ENCODE data around the gene BLM.
"Not testable (repeated sequence)": the region's sequence is repeated elsewhere in the genome, so short reads cannot be mapped to it uniquely, and the experiment has no call there.

DNA sequence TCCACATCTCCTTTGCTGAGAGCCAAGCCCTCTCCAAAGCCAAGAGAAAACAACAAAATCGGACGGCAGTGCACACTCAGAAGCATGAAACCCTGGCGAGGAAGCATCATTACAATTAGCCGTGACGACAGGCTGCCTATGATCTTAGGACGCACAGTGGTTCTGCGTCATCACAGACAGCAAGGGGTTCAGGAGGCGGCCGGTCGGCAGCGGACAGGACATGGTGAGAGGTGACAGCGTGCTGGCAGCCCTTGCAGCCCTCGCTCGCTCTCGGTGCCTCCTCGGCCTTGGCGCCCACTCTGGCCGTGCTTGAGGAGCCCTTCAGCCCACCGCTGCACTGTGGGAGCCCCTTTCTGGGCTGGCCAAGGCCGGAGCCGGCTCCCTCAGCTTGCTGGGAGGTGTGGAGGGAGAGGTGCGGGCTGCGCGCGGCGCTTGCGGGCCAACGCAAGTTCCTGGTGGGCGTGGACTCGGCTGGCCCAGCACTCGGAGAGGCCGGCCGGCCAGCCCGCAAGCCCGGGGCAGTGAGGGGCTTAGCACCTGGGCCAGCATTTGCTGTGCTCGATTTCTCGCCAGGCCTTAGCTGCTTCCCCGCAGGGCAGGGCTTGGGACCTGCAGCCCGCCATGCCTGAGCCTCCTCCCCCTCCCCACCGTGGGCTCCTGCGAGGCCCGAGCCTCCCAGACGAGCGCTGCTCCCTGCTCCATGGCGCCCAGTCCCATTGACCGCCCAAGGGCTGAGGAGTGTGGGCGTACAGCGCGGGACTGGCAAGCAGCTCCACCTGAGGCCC, 108.2 kb downstream of the BLM start:
- TF ChIP-seq, protein P1, sequence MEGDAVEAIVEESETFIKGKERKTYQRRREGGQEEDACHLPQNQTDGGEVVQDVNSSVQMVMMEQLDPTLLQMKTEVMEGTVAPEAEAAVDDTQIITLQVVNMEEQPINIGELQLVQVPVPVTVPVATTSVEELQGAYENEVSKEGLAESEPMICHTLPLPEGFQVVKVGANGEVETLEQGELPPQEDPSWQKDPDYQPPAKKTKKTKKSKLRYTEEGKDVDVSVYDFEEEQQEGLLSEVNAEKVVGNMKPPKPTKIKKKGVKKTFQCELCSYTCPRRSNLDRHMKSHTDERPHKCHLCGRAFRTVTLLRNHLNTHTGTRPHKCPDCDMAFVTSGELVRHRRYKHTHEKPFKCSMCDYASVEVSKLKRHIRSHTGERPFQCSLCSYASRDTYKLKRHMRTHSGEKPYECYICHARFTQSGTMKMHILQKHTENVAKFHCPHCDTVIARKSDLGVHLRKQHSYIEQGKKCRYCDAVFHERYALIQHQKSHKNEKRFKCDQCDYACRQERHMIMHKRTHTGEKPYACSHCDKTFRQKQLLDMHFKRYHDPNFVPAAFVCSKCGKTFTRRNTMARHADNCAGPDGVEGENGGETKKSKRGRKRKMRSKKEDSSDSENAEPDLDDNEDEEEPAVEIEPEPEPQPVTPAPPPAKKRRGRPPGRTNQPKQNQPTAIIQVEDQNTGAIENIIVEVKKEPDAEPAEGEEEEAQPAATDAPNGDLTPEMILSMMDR (IDR thresholded peaks at IDR 0.05 in 2 of 3, conservative IDR thresholded peaks at IDR 0.05 in 1 of 3; ENCODE audit: borderline replicate concordance in 1 of 3, insufficient read depth in 1 of 3, low read depth in 2 of 3, low read length in 2 of 3), result not testable (repeated sequence)
- TF ChIP-seq, protein P2, sequence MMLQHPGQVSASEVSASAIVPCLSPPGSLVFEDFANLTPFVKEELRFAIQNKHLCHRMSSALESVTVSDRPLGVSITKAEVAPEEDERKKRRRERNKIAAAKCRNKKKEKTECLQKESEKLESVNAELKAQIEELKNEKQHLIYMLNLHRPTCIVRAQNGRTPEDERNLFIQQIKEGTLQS (IDR thresholded peaks at IDR 0.05), result not testable (repeated sequence)
- TF ChIP-seq, protein P3, sequence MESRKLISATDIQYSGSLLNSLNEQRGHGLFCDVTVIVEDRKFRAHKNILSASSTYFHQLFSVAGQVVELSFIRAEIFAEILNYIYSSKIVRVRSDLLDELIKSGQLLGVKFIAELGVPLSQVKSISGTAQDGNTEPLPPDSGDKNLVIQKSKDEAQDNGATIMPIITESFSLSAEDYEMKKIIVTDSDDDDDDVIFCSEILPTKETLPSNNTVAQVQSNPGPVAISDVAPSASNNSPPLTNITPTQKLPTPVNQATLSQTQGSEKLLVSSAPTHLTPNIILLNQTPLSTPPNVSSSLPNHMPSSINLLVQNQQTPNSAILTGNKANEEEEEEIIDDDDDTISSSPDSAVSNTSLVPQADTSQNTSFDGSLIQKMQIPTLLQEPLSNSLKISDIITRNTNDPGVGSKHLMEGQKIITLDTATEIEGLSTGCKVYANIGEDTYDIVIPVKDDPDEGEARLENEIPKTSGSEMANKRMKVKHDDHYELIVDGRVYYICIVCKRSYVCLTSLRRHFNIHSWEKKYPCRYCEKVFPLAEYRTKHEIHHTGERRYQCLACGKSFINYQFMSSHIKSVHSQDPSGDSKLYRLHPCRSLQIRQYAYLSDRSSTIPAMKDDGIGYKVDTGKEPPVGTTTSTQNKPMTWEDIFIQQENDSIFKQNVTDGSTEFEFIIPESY (IDR thresholded peaks at IDR 0.05; ENCODE audit: extremely low read depth, insufficient replicate concordance, low read length), result not testable (repeated sequence)
- TF ChIP-seq EZH2 (IDR thresholded peaks at IDR 0.05); EGR1 (IDR thresholded peaks at IDR 0.05; ENCODE audit: low read depth); POLR2A (IDR thresholded peaks at IDR 0.05; ENCODE audit: borderline replicate concordance, extremely low read depth, insufficient read depth, insufficient read length); RAD21 (IDR thresholded peaks at IDR 0.05; ENCODE audit: low read depth); POLR2AphosphoS5 (IDR thresholded peaks at IDR 0.05; ENCODE audit: low read depth, low read length): not testable (repeated sequence)

All from HCT116 (cell line).